SK-N-SH treated with all-trans-retinoic acid at 6 μM for 48 hours (cell line): ENCODE results near the gene OTUD5.

ENCODE experiments used
- ATAC-seq: fragments of 200-7000 bp; cut with Tn5 transposase; 3 replicates; pipeline ENCODE4 v1.9.1; 2020; ENCODE audit warnings: mild to moderate bottlenecking, moderate library complexity
- BACH2 ChIP-seq: fragments of 250-450 bp; sonication (Bioruptor Pico); IDR thresholded peaks from 2 replicates; pipeline ENCODE4 v1.9.0; 2021; ENCODE audit warnings: mild to moderate bottlenecking, borderline replicate concordance
- CREB5 ChIP-seq: fragments of 250-450 bp; sonication (Bioruptor Pico); IDR thresholded peaks from 2 replicates; pipeline ENCODE4 v1.5.1; 2020; ENCODE audit warnings: low read depth, mild to moderate bottlenecking, moderate library complexity
- CSDC2 ChIP-seq: fragments of 250-450 bp; sonication (Bioruptor Pico); IDR thresholded peaks from 2 replicates; pipeline ENCODE4 v1.5.0; 2020; ENCODE audit warnings: mild to moderate bottlenecking, moderate library complexity
- CSRNP3 ChIP-seq: fragments of 250-450 bp; sonication (Bioruptor Pico); IDR thresholded peaks from 2 replicates; pipeline ENCODE4 v1.5.1; 2021; ENCODE audit warnings: mild to moderate bottlenecking, moderate library complexity
- ESRRG ChIP-seq: fragments of 250-450 bp; sonication (Bioruptor Pico); IDR thresholded peaks from 2 replicates; pipeline ENCODE4 v1.6.1; 2021; ENCODE audit warnings: mild to moderate bottlenecking
- ISL1 ChIP-seq: fragments of 250-450 bp; sonication (Bioruptor Pico); IDR thresholded peaks from 2 replicates; pipeline ENCODE4 v2.1.2; 2022; ENCODE audit warnings: mild to moderate bottlenecking, moderate library complexity
- OSR1 ChIP-seq: fragments of 250-450 bp; sonication (Bioruptor Pico); IDR thresholded peaks from 2 replicates; pipeline ENCODE4 v1.8.0; 2022; ENCODE audit warnings: moderate library complexity, mild to moderate bottlenecking, inconsistent platforms
- PATZ1 ChIP-seq: fragments of 250-450 bp; sonication (Bioruptor Pico); IDR thresholded peaks from 2 replicates; pipeline ENCODE4 v1.8.0; 2020; ENCODE audit warnings: mild to moderate bottlenecking, moderate library complexity, borderline replicate concordance
- PPARA ChIP-seq: fragments of 250-450 bp; sonication (Bioruptor Pico); IDR thresholded peaks from 2 replicates; pipeline ENCODE4 v1.5.0; 2020; ENCODE audit warnings: mild to moderate bottlenecking, borderline replicate concordance
- RARB ChIP-seq: fragments of 250-450 bp; sonication (Bioruptor Pico); IDR thresholded peaks from 2 replicates; pipeline ENCODE4 v1.8.0; 2021; ENCODE audit warnings: mild to moderate bottlenecking, moderate library complexity
- SNAI2 ChIP-seq: fragments of 250-450 bp; sonication (Bioruptor Pico); IDR thresholded peaks from 2 replicates; pipeline ENCODE4 v1.5.0; 2020; ENCODE audit warnings: mild to moderate bottlenecking, moderate library complexity
- TCF4 ChIP-seq: fragments of 250-450 bp; sonication (Bioruptor Pico); IDR thresholded peaks from 2 replicates; pipeline ENCODE4 v1.8.0; 2021; ENCODE audit warnings: mild to moderate bottlenecking, moderate library complexity, borderline replicate concordance
- TSHZ2 ChIP-seq: fragments of 250-450 bp; sonication (Bioruptor Pico); IDR thresholded peaks from 2 replicates; pipeline ENCODE4 v1.5.0; 2020; ENCODE audit warnings: mild to moderate bottlenecking, moderate library complexity
- ZC3H10 ChIP-seq: fragments of 250-450 bp; sonication (Bioruptor Pico); IDR thresholded peaks from 2 replicates; pipeline ENCODE4 v1.5.1; 2021; ENCODE audit warnings: mild to moderate bottlenecking, moderate library complexity
- ZFP3 ChIP-seq: fragments of 250-450 bp; sonication (Bioruptor Pico); IDR thresholded peaks from 2 replicates; pipeline ENCODE4 v1.5.0; 2020; ENCODE audit warnings: mild to moderate bottlenecking, moderate library complexity
- ZFP30 ChIP-seq: fragments of 450-650 bp; formaldehyde crosslinking; IDR thresholded peaks from 2 replicates; pipeline ENCODE4 v1.5.0; 2022; ENCODE audit warnings: mild to moderate bottlenecking, moderate library complexity
- ZNF565 ChIP-seq: fragments of 450-650 bp; formaldehyde crosslinking; conservative IDR thresholded peaks from 2 replicates; pipeline ENCODE4 v1.5.0; 2020; ENCODE audit warnings: low read depth, mild to moderate bottlenecking, moderate library complexity
- ZNF70 ChIP-seq: fragments of 450-650 bp; formaldehyde crosslinking; IDR thresholded peaks from 2 replicates; pipeline ENCODE4 v1.5.0; 2020; ENCODE audit warnings: mild to moderate bottlenecking, moderate library complexity
- ZNF8 ChIP-seq: fragments of 450-650 bp; formaldehyde crosslinking; IDR thresholded peaks from 2 replicates; pipeline ENCODE4 v1.5.0; 2020; ENCODE audit warnings: mild to moderate bottlenecking, moderate library complexity
- TF ChIP-seq, protein P1 (sequence below): fragments of 250-450 bp; sonication (Bioruptor Pico); IDR thresholded peaks from 2 replicates; pipeline ENCODE4 v1.8.0; 2021; ENCODE audit warnings: low read depth, mild to moderate bottlenecking, moderate library complexity, borderline replicate concordance

Gene OTUD5

GRCh38 chrX:48910926-48911411 is 46.4 kb downstream of the OTUD5 start:
- peak; percentile 17 for ATAC-seq
- TF ChIP-seq ESRRG (CRISPR knock-in tag) (no peak), ZFP30 (CRISPR knock-in tag) (no peak), PATZ1 (no peak), TSHZ2 (CRISPR knock-in tag) (no peak), ZNF8 (no peak), PPARA (CRISPR knock-in tag) (no peak), CREB5 (CRISPR knock-in tag) (no peak), CSDC2 (CRISPR knock-in tag) (no peak), CSRNP3 (CRISPR knock-in tag) (no peak), ZFP3 (CRISPR knock-in tag) (no peak), BACH2 (CRISPR knock-in tag) (no peak), ISL1 (no peak), OSR1 (no peak)
- TF ChIP-seq, protein P1, sequence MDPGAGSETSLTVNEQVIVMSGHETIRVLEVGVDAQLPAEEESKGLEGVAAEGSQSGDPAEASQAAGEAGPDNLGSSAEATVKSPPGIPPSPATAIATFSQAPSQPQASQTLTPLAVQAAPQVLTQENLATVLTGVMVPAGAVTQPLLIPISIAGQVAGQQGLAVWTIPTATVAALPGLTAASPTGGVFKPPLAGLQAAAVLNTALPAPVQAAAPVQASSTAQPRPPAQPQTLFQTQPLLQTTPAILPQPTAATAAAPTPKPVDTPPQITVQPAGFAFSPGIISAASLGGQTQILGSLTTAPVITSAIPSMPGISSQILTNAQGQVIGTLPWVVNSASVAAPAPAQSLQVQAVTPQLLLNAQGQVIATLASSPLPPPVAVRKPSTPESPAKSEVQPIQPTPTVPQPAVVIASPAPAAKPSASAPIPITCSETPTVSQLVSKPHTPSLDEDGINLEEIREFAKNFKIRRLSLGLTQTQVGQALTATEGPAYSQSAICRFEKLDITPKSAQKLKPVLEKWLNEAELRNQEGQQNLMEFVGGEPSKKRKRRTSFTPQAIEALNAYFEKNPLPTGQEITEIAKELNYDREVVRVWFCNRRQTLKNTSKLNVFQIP, result no peak

GRCh38 chrX:48909703-48910294 is 47.6 kb downstream of the OTUD5 start:
- no peak for TF ChIP-seq BACH2 (CRISPR knock-in tag)
- TF ChIP-seq PATZ1, result no peak
- no peak for TF ChIP-seq ZFP3 (CRISPR knock-in tag)
- TF ChIP-seq ZNF8, result no peak
- no peak for ATAC-seq

- TF ChIP-seq RARB (CRISPR knock-in tag), result no peak
- TF ChIP-seq ZNF70 (CRISPR knock-in tag), result no peak
- no peak for TF ChIP-seq PATZ1
- no peak for TF ChIP-seq SNAI2 (CRISPR knock-in tag)
- TF ChIP-seq ISL1, result no peak
- no peak for TF ChIP-seq ESRRG (CRISPR knock-in tag)
- no peak for TF ChIP-seq ZC3H10
- no peak for TF ChIP-seq TCF4 (CRISPR knock-in tag)
- no peak for TF ChIP-seq CSDC2 (CRISPR knock-in tag)
- TF ChIP-seq CSRNP3 (CRISPR knock-in tag), result no peak
- TF ChIP-seq CREB5 (CRISPR knock-in tag), result no peak
- TF ChIP-seq ZFP3 (CRISPR knock-in tag), result no peak
- no peak for TF ChIP-seq OSR1
- TF ChIP-seq ZNF565, result no peak
- TF ChIP-seq ZFP30 (CRISPR knock-in tag), result no peak
- no peak for ATAC-seq
Observed at GRCh38 chrX:48908600-48908999, 48.8 kb downstream of the OTUD5 start.
